Retinal pigment epithelial cell (primary cell): ENCODE results near the gene SMARCA5.

Experiments
- DNase-seq: peaks from one replicate; pipeline ENCODE4 v3.0.0-alpha.2; 2010; ENCODE audit warnings: low read depth
- H3K4me3 ChIP-seq: 2 replicates; pipeline ENCODE4 v1.5.1; 2011; ENCODE audit warnings: mild to moderate bottlenecking, low read length, control low read depth, moderate library complexity
- TF ChIP-seq, protein P1 (sequence below): conservative IDR thresholded peaks from 2 replicates; pipeline ENCODE4 v1.5.1; 2011; ENCODE audit warnings: low read depth, low read length, control low read depth, inconsistent platforms

The SMARCA5 gene

GRCh38 chr4:143558823-143559756, 45.6 kb downstream of the SMARCA5 start:
- DNase-seq: peak; percentile 66
- TF ChIP-seq, protein P1, sequence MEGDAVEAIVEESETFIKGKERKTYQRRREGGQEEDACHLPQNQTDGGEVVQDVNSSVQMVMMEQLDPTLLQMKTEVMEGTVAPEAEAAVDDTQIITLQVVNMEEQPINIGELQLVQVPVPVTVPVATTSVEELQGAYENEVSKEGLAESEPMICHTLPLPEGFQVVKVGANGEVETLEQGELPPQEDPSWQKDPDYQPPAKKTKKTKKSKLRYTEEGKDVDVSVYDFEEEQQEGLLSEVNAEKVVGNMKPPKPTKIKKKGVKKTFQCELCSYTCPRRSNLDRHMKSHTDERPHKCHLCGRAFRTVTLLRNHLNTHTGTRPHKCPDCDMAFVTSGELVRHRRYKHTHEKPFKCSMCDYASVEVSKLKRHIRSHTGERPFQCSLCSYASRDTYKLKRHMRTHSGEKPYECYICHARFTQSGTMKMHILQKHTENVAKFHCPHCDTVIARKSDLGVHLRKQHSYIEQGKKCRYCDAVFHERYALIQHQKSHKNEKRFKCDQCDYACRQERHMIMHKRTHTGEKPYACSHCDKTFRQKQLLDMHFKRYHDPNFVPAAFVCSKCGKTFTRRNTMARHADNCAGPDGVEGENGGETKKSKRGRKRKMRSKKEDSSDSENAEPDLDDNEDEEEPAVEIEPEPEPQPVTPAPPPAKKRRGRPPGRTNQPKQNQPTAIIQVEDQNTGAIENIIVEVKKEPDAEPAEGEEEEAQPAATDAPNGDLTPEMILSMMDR: peak; percentile 83
- peak overlapping the region; percentile 67 for H3K4me3 ChIP-seq

DNA sequence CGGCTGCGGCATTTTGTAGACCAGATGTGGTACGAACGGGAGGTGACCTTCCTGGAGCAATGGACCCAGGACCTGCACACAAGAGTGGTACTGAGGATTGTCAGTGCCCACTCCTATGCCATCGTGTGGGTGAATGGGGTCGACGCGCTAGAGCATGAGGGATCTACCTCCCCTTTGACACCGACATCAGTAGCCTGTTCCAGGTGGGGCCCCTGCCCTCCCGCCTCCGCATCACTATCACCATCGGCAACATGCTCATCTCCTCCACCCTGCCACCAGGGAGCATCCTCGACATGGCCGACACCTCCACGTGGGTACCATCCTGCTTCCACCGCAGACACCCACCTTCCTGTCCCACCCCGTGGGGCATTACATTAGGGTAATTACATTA, 46.2 kb downstream of the SMARCA5 start:
- peak overlapping the region; percentile 67 for H3K4me3 ChIP-seq
- DNase-seq: no peak
- TF ChIP-seq, protein P1: no peak

DNA sequence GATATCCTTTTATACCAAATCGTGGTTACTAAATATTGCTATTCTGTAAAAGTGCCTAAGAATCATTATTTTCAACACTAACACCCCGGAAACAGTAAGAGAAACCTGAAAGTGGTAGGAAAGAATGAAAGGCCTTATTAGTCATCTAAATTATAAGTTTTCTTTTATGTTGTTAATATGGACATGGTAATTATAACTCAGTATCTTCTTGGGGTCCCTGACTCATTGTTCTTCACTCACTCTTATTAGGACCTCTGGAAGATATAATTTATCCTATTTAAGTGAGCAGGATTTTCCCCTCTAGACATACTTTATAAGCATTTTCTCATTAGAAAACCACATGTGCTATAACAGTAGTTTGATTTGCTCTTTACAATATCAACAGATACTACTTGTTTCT, 51.0 kb downstream of the SMARCA5 start:
- DNase-seq: no peak
- H3K4me3 ChIP-seq: no peak overlapping the region
- TF ChIP-seq, protein P1: no peak

- TF ChIP-seq, protein P1: no peak
- no peak overlapping the region for H3K4me3 ChIP-seq
- no peak for DNase-seq
These were observed 61.8 kb downstream of the SMARCA5 start for GRCh38 chr4:143575331-143575730.

DNA sequence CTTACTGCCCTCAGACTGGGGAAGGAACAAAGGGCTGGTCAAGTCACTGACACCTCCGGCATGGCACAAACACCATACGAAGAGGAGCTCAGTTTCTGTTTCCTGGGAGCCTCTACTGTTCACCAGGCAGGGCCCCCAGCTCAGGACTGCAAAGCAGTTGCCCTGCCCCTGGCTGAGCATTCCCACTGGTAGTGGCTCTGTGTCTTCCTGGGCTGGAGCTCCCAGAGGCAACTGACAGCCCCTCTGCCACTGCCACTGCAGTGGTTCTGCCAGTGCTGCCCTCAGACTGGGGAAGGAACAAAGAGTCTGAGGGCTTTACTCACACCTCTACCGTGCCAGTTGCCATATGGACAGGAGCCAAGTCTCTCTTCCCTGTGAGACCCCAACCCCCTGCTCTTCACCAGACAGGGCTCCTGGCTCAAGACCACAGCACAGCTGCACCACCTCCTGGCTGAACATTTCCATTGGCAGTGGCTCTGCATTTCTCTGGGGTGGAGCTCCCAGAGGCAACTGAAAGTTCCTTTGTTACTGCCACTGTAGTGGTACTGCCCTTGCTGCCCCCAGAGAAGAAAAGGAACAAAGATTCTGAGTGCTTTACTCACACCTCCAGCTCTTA, 67.9 kb downstream of the SMARCA5 start:
- TF ChIP-seq, protein P1: no peak
- DNase-seq: no peak

GRCh38 chr4:143585548-143585947, 72.0 kb downstream of the SMARCA5 start:
- TF ChIP-seq, protein P1: no peak
- no peak overlapping the region for H3K4me3 ChIP-seq
- no peak for DNase-seq

More for the DNA sequence above, 67.9 kb downstream of the SMARCA5 start:
- H3K4me3 ChIP-seq: no peak overlapping the region
